Stimulated activated CD8-positive, alpha-beta memory T cell treated with anti-CD3 and anti-CD28 coated beads, Interleukin-15, amount 100 ng/mL, for 1 hour (primary cell): ENCODE measurements around the gene FAM120AOS.
A peak's percentile ranks its signal among the peaks of the same experiment; 100 is the strongest.
"Not testable (repeated sequence)": the region's sequence is repeated elsewhere in the genome, so short reads cannot be mapped to it uniquely, and the experiment has no call there.

Experiments
- DNase-seq: peaks from one replicate; pipeline ENCODE4 v3.0.0-alpha.2; 2020; ENCODE audit warnings: low read depth

FAM120AOS gene

GRCh38 chr9:93467062-93467416 lies 13.7 kb upstream of the FAM120AOS start:
- DNase-seq, result no peak

- no peak for DNase-seq
Measured at GRCh38 chr9:93466416-93467061, 13.2 kb upstream of the FAM120AOS start.

- no peak for DNase-seq
Measured at GRCh38 chr9:93465855-93466254, 12.5 kb upstream of the FAM120AOS start.

- DNase-seq, result no peak
Measured at GRCh38 chr9:93464876-93465275, 11.5 kb upstream of the FAM120AOS start.

GRCh38 chr9:93464395-93464794 lies 11.0 kb upstream of the FAM120AOS start:
- DNase-seq, result no peak

- DNase-seq, result no peak
Measured at GRCh38 chr9:93463638-93464248, 10.4 kb upstream of the FAM120AOS start.

- no peak for DNase-seq
Measured at GRCh38 chr9:93461821-93462220, 8.4 kb upstream of the FAM120AOS start.

GRCh38 chr9:93461414-93461743 lies 8.0 kb upstream of the FAM120AOS start:
- no peak for DNase-seq

- no peak for DNase-seq
Measured at GRCh38 chr9:93460689-93461413, 7.5 kb upstream of the FAM120AOS start.

GRCh38 chr9:93459432-93459847 lies 6.1 kb upstream of the FAM120AOS start:
- DNase-seq, result no peak

GRCh38 chr9:93458712-93459111 lies 5.3 kb upstream of the FAM120AOS start:
- no peak for DNase-seq

- DNase-seq, result no peak
Measured at GRCh38 chr9:93457006-93457405, 3.6 kb upstream of the FAM120AOS start.

- DNase-seq, result no peak
Measured at GRCh38 chr9:93456504-93456903, 3.1 kb upstream of the FAM120AOS start.

- DNase-seq, result no peak
Measured at GRCh38 chr9:93456022-93456421, 2.6 kb upstream of the FAM120AOS start.

GRCh38 chr9:93452710-93453046 lies 703 bp downstream of the FAM120AOS start:
- no peak for DNase-seq

GRCh38 chr9:93451849-93452709 lies 1.3 kb downstream of the FAM120AOS start:
- DNase-seq, result peak; percentile 7

GRCh38 chr9:93450945-93451815 lies 2.2 kb downstream of the FAM120AOS start, which contains the start of gene FAM120A:
Gene FAM120A, plus strand, starts transcription at chr9:93451685. Its CDS starts 231 bp downstream, at chr9:93451916.
- peak; percentile 32 for DNase-seq

GRCh38 chr9:93447655-93448054 lies 5.7 kb downstream of the FAM120AOS start:
- no peak for DNase-seq

GRCh38 chr9:93446073-93446472 lies 7.3 kb downstream of the FAM120AOS start:
- no peak for DNase-seq

- no peak for DNase-seq
Measured at GRCh38 chr9:93440896-93441580, 12.3 kb downstream of the FAM120AOS start.

GRCh38 chr9:93439301-93439700 lies 14.1 kb downstream of the FAM120AOS start:
- not testable (repeated sequence) for DNase-seq
